Hepatic stellate cell (primary cell): ENCODE results near the gene MYLIP.
A peak's percentile ranks its signal among the peaks of the same experiment; 100 is the strongest.

Experiments used
- DNase-seq: peaks from one replicate; pipeline ENCODE4 v3.0.0; 2011; ENCODE audit warnings: low spot score

MYLIP gene

GRCh38 chr6:16128759-16129622 lies at the start of gene MYLIP:
MYLIP (plus strand) TSS chr6:16129086; CDS start chr6:16129323, 237 bp downstream.
- peak; percentile 97 for DNase-seq

GRCh38 chr6:16079354-16079753 lies 49.5 kb upstream of the MYLIP start:
- DNase-seq, result no peak

GRCh38 chr6:16080204-16080603 lies 48.7 kb upstream of the MYLIP start:
- DNase-seq, result no peak

- DNase-seq, result no peak
These were observed 47.6 kb upstream of the MYLIP start for GRCh38 chr6:16081326-16081725.

GRCh38 chr6:16082361-16082760 lies 46.5 kb upstream of the MYLIP start:
- DNase-seq, result no peak

- DNase-seq, result no peak
These were observed 41.9 kb upstream of the MYLIP start for GRCh38 chr6:16086965-16087364.

- DNase-seq, result no peak
These were observed 41.5 kb upstream of the MYLIP start for GRCh38 chr6:16087386-16087785.

- DNase-seq, result no peak
These were observed 40.5 kb upstream of the MYLIP start for GRCh38 chr6:16088409-16088808.

- no peak for DNase-seq
These were observed 39.4 kb upstream of the MYLIP start for GRCh38 chr6:16089232-16090062.

GRCh38 chr6:16090452-16090851 lies 38.4 kb upstream of the MYLIP start:
- DNase-seq, result no peak

GRCh38 chr6:16090920-16091319 lies 38.0 kb upstream of the MYLIP start:
- no peak for DNase-seq

- DNase-seq, result no peak
These were observed 36.7 kb upstream of the MYLIP start for GRCh38 chr6:16092140-16092539.

- DNase-seq, result no peak
These were observed 35.9 kb upstream of the MYLIP start for GRCh38 chr6:16092990-16093389.

- DNase-seq, result no peak
These were observed 33.7 kb upstream of the MYLIP start for GRCh38 chr6:16095180-16095579.

GRCh38 chr6:16097382-16098171 lies 31.3 kb upstream of the MYLIP start:
- no peak for DNase-seq

GRCh38 chr6:16098211-16098610 lies 30.7 kb upstream of the MYLIP start:
- no peak for DNase-seq

- no peak for DNase-seq
These were observed 26.7 kb upstream of the MYLIP start for GRCh38 chr6:16102208-16102607.

- no peak for DNase-seq
These were observed 25.2 kb upstream of the MYLIP start for GRCh38 chr6:16103722-16104121.

- no peak for DNase-seq
These were observed 24.1 kb upstream of the MYLIP start for GRCh38 chr6:16104624-16105433.

- no peak for DNase-seq
These were observed 23.0 kb upstream of the MYLIP start for GRCh38 chr6:16105854-16106253.

GRCh38 chr6:16106991-16107787 lies 21.7 kb upstream of the MYLIP start:
- no peak for DNase-seq
